GM19043 (cell line): Measurements from ENCODE around the gene MYO5B.
A peak's percentile ranks its signal among the peaks of the same experiment; 100 is the strongest.
"Not testable (repeated sequence)": the region's sequence is repeated elsewhere in the genome, so short reads cannot be mapped to it uniquely, and the experiment has no call there.

Experiments used
- ATAC-seq: cut with Tn5 transposase; IDR thresholded peaks from one replicate; pipeline ENCODE4 v1.9.1; 2021; ENCODE audit warnings: low read depth; ENCODE audit not compliant: unreplicated experiment

The MYO5B gene

DNA sequence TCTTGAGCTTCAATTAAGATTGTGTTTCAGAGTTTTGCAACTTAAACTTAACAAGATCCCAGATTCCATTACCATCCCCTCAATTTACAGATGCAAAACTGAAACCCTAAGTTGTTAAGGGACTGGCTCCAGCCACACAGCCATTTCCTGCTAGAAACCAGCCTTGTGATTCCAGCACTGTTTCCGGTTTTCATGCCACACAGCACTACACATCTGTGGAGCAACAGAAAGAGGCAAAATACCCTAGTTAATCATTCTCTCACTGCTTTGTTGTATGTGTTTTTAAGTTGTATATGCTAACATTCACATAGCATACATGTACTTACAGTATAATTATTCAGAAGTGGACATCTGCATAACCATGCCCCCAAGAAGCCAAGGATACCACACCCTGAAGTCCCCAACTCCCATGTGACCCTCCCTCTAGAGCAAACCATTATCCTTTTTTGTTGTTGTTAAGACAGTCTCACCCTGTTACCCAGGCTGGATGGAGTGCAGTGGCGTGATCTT lies 87.4 kb downstream of the MYO5B start:
- peak; percentile 60 for ATAC-seq

DNA sequence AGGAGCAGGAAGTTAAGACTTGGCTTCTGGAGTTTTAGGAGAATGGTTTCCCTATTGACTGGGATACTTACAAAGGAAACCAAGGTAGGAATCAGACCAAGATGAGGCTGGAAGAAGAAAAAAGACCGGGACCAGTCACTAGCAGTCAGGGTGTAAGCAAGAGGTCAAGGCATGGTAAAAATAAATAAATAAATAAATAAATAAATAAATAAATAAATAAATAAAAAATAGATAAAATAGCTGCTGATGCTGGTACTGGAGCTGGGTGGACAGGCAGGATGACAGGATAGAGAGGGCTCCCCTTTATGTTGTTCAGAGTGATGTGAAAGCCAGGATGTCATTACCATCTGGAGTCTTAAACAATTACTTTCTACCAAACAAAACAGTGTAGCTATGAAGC lies 89.9 kb downstream of the MYO5B start:
- ATAC-seq, result no peak

DNA sequence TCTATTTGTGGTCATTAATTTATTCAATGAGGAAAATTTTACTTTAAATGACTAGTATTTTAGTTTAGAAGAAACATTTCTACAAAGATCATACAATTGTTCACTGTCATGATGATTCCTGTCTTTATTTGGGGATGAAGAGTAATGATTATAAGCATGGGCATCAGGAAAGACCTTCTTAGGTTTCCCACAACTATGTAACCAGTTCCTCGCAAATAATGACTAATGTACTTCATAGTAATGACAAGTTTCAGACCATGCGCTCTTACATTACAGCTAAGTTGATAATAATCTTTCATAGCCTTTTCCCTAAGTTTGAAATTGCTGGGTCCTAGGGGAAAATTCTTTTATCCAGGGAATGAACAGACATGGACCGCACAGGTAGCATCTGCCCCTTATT lies 90.5 kb downstream of the MYO5B start:
- ATAC-seq, result no peak

DNA sequence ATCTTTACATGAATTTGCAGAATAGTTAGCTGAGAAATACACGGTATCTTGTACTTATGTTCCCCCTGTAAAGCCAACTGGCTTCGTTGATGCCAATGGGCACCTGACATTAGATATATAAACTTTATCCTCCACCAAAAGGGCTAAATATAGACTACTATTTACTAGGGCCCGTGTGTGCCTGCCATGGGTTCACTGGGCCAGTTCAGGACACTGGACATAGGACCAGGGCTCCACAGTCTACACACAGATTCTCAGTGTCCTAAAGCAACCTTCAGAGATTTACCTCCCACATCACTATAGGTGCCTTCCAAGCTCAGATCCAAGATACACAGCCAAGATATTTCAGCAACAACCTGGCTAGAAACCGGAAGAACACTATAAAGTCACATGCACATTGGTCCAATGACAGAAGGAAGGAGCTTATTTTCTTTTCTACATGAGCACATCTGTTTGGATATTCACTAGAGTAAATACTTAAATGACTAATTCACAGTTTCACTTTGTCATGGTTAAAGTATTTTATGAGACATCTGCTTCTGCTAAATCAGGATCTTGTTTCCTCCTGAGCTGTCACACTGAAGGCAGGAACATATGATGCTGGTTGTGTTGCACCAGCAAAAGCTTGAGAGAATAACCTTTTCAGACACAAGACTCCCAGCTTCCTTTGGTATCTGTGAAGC lies 95.1 kb downstream of the MYO5B start:
- peak; percentile 83 for ATAC-seq

DNA sequence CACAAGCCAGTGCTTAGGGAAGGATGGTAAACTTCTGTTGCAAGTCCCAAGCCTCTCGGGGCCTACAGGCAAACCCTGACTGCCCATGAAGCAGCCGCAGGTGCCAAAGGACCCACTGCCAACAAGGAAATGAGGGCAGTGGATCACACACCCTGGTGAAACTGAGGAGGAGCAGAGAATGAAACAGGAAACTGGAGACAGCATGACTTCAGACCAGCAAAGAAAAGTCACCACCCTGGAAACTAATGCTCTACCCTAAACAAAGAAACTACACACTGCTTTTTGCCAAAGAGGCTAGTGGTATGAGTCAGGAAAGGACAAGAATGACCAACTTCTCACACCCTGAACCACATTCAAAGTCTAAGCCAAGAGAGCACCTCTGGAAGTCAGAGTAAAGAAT lies 97.2 kb downstream of the MYO5B start:
- ATAC-seq, result no peak

DNA sequence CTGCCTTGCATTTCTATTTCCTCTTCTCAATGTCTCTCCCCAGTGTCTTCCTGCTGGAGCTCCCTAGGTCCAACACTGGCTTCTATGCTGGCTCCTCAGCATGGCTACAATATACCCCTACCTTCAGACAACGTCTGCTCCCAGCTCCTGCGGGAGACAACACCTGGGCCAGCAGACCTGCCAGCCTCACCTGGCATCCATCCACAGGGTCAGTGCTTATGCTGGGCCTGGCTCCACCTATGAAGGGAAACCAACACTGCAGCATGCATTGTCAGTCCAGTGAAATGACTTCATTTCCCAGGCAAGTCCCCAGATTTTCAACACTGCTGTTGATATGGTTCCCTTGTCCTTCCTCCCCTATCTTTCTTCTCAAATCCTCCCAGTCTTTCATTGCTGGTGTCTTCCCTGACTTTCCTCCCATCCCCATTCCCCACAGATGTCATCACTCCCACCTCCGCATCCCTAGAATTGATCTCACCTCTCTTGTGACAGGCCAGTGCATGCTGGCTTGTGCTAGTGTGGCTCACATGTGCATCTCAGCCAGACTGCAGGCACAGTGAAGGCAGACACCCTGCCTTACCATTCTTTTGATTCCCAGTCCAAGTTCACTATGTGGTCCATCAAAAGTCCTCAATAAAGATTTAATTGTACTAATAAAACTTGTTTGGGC lies 98.0 kb downstream of the MYO5B start:
- no peak for ATAC-seq

DNA sequence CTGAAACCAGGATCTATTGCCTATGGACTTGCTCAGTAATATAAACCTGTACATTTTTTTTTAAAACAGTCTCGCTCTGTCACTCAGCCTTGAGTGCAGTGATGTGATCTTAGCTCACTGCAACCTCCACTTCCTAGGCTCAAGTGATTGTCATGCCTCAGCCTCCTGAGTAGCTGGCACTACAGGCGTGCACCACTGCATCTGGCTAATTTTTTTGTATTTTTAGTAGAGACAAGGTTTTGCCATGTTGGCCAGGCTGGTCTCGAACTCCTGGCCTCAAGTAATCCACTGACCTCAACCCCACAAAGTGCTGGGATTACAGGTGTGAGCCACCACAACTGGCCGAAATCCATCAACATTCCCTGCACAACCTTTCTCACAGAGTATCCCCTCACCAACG lies 100.2 kb downstream of the MYO5B start:
- ATAC-seq, result not testable (repeated sequence)

DNA sequence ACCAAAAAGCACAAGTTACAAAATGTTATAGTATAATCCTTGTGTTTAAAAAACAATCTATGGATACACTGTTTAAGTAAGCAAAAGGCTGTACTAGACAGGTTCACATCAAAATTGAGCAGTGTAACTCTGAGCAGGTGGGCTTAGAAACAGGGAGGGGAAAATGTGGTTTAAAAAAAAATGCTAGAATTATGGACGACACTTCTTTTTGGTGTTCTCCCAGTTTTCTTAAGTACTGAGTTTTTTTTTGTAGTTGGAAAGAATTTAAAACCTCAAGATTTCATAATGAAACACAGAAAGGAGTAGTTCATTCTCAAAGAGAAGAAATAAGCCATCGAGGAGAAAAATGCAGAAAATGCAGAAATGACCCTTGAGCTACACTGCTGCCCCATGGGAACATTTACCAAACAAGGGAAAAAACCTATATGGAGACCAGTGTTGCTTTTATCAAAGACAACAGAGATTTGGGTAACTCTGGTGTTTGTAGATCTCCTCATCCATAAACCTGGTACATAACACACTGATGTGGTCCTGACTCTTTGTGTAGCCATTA lies 100.7 kb downstream of the MYO5B start:
- ATAC-seq, result no peak

DNA sequence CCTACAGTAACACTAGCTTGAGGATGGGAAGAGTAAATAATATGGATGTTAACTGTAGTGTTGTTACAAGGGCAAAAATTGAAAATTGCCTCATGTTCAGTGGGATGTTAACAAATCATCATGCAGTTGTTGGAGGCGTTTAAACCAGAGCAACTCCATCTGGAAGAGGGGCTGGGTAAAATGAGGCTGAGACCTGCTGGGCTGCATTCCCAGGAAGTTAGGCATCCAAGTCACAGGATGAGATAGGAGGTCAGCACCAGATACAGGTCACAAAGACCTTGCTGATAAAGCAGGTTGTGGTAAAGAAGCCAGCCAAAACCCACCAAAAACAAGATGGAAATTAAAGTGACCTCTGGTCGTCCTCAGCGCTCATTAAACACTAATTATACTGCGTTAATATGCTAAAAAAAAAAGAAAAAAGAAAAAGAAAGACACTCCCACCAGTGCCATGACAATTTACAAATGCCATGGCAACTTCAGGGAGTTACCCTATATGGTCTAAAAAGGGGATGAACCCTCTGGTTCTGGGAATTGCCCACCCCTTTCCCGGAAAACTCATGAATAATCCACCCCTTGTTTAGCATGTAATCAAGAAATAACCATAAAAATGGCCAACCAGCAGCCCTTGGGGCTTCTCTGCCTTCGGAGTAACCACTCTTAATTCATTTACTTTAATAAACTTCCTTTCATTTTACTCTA lies 101.4 kb downstream of the MYO5B start:
- ATAC-seq, result no peak

DNA sequence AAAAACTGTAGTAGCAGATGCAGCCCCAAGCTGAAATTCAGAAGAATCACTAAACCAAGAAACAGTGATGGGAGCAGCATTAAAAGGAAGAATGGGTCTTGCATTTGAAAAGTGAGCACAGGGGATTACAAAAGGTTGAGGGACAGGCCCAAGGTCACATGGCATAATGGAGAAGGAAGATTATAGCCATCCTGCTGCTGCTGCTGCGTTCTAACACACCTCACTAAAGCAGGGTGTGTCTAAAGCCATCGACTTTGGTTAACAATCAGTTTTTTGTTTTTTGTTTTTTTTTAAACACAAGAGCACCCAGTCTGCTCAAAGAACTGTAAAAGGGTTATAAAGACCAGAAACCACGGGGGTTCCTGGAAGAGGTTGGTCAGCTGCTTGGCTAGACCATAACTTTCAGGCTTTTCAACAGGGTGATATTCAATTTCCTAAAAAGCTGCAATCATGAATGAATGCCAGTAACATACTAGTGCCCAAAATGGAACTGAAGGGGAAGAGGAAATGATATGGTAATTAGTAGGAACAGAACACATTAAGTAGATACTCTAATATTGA lies 102.6 kb downstream of the MYO5B start:
- ATAC-seq, result no peak

DNA sequence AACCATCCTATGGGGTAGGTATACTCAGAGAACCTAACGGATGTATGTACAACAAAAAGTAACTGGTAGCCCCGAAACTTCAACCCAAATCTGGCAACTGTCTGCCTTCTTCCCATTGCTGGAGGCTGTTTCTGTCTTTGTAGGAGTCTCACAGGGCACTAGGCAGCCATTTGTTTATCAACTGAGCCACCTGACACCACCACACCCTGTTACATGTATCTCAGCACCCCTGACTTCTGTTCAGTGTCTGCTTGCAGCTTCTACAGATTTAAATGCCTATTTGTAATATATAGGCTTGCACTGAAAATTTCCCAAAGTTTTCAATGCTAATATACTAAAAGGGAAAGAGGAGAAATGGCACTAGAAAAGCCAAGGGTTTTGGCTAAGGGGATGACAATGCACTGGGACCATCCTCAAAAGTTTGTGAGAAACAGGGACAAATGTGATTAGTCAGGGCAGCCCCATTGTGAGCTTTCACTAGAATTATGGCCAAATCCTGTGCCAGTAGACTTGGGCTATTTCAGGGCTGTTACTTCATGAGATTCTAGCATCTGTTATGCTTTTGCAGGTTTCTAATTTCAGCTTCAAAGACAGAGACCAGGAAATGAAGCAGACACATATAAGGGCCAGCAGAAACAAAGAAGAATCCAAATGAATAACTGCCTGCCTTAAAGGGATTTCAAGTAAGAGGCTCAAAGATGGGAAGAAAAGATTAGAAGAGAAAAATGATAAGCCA lies 103.3 kb downstream of the MYO5B start:
- no peak for ATAC-seq

DNA sequence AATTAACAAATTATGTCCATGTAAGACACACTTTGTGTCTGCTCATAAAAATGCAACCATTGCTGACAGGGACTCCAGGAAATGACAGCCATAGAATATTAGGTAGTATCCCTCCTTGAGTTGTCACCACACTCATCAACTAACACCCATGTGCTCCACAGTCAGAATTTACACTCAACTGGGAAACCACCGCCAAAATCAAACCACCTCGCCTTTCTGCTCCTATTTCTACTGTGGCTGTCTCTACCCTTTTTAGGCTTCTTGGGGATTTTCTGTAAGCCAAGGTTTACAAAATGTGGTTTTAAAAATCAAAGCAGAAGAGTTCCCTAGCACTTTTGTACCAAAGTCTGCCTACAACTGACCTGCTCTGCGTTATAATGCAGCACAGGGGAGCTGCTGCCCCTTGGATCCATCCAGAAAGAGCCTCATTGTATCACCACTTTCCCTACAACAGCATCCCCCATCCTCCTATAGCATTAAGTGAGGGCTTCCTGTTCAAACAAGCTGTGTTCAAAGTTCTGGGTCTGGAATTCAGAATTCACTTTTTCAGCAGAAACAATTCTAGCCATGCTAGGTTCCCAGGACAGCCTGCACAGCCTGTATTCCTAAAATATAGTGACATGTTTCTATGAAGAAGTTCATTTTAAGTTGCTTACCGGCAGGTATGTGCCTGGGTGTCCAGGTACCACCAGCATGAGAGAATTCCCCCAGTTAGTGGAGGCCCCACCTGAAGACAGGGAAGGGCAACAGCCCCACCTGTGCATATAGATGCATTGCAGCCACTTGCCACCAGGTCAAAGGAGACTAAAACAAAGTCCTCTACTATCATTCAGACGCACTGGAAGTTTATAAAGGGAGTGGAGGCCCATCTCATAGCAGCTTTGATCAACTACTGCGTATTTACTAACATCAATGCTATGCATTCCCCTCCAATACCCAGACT lies 104.3 kb downstream of the MYO5B start:
- ATAC-seq, result no peak

DNA sequence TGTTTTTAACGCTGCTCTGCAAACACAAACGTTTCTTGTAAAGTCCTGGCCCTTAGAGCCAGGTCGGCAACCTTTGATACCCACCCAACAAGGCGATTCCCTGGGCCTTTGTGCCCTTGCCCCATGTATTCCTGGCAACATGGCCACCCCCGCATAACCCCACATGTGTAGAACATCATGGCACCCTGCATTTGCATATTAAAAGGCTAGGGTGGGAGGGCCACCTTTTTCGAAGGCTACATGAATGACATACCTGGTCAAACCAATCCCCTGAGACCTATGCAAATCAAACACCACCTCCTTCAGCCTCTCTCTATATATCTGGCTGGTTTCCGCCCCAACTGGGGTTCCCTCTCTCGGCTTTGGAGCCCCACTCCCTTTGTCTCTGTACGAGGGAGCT lies 105.2 kb downstream of the MYO5B start:
- ATAC-seq, result no peak

DNA sequence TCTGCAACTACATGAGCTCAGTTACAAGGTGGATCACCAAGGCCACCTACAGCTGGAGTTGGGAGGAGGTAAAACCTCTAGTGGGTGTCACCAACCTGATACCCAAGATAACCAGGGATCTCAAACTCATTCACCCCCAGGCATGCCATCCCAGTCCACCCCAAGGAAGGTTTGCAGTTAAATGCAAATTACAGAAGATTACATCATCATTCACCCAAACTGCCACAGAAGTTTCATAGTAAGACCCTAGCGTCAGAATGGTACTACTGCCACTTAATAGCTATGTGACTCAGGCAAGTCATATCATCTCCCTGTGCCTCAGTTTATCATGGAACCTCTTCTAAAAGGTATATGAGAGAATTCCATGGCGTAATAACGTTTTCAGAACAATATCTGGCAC lies 111.2 kb downstream of the MYO5B start:
- no peak for ATAC-seq

DNA sequence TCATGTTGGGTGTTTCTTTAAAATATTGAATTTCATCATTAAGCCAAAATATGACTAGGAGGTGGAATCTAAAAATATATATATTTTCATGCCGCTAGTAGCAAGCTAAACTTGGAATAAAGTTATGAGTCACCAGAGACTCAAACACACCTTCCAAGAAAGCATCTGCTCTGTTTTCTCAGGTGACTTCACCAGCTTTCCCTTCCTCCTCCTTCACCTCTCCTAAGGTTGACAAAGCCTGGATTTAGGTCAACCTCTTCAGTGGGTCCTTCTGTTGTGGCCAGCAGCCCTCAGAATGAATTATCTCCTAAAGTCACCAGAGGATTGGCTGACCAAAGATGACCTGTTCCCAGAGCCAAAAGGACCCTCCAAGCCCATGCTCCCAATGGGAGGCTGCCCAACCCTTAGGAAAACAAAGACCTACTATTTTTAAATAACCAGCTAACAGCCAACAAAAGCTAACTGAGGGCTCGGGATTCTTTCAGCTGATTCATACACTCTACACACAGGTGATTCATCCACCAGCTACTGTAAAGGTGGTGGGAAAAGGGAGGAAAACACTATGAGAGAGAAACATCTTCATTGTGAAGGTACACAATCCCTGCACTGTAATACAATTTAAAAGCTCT lies 113.9 kb downstream of the MYO5B start:
- ATAC-seq, result no peak

DNA sequence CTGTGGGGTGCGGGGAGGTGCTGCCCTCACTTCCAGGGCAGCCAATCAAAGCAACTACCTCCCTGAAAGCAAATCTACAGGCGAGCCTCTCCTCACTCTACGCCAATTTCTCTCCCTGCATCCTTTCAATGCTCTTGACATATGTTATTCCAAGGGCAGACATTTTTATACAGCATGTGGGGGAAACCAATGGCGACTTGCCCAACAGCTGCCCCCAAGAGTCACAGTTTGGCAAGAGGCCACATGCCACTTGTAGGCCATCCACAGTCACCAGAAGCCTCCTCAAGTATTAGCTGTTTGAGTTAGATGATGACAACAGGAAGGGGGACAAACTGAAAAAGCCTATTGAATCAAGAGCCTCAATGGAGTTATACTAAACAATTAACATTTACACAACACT lies 114.6 kb downstream of the MYO5B start:
- ATAC-seq, result no peak

DNA sequence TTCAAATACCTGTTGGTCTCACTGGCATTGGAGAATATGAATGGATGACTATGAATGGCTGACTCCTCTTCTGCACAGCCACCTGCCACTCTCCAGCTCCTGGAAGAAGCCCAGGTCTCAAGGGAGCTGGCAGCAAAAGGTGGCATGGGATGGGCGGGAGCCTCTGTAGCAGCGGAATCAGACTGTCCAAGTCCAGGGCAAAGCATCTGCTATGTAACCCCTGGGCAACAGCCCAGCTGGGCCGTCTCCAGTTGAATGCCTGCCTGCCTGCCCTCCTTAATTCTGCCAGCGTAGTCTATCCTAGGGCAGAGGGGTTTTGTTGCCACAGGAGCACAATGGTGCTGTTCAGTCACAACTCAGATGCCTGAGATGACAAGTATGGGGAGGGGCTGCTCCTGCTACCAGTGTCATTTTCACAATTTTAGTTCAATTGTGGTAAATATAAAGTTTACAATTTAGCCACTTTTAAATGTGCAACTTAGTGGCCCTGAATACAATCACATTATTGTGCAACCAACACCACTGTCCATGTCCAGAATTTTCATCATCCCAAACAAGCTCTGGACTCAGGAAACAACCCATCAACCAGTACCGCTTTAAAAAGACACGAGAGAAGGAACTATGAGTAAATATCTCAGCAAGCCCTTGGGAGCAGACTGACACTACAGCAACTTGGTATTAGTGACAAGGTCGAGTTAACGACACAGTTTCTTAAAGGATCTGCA lies 115.2 kb downstream of the MYO5B start:
- ATAC-seq, result no peak

DNA sequence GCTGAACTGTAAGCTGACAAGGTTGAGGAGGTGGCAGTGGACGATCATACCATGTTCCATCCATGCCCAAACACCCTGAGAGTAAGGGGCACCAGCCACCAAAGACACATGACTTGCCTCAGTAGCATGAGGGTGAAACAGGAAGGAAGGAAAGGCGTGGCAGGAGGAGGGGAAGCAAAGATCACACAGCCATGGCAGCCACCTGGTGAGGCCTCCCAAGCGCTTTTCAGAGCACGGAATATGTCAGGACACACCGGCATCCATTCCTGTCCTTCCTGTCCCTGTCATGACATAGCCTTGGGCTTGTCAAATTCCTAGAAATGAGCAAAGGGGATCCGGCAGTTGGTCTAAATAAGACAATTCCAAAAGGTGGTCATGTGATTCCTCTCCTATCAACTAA lies 118.7 kb downstream of the MYO5B start:
- ATAC-seq, result no peak
